Mucosa of descending colon (tissue), 3 donors: Measurements from ENCODE around the gene ZNF580. TPM values are rescaled to one million over a fixed set of nuclear protein-coding genes. Genes with fewer than 3 reads are reported as not detected.

ENCODE experiments used
- ATAC-seq: fragments of 200-7000 bp; cut with Tn5 transposase; one replicate; pipeline ENCODE4 v1.9.1; 2020; ENCODE audit warnings: mild to moderate bottlenecking, moderate library complexity
- DNase-seq, 3 donors: peaks; one replicate each; pipeline ENCODE4 v3.0.0-alpha.2; 2020
- H3K36me3 ChIP-seq: fragments of 200-600 bp; one replicate; pipeline ENCODE4 v1.8.0; 2021; ENCODE audit warnings: low read depth, mild to moderate bottlenecking
- H3K4me1 ChIP-seq: fragments of 200-600 bp; one replicate; pipeline ENCODE4 v1.8.0; 2021; ENCODE audit warnings: low read depth, mild to moderate bottlenecking
- H3K4me3 ChIP-seq: fragments of 200-600 bp; one replicate; pipeline ENCODE4 v1.8.0; 2021; ENCODE audit warnings: mild to moderate bottlenecking
- H3K9me3 ChIP-seq: fragments of 200-600 bp; one replicate; pipeline ENCODE4 v1.8.0; 2021; ENCODE audit warnings: mild to moderate bottlenecking
- intact Hi-C, 2 donors: fragments of 100-400 bp; cut with DNase I in 1 of 2; cut with micrococcal nuclease in 1 of 2; formaldehyde crosslinking; loops; one replicate each; pipeline versions ENCODE4 v1.11.0 to v1.11.1; 2022; cut with DNase I, micrococcal nuclease
- total RNA-seq, 3 donors: library from RNA; stranded (reverse); fragmentation: NEBNext Ultra II Directional in 2 of 3; extraction: Animal tissue kit (Norgen Biotek cat#: 25700) in 2 of 3; gene quantifications; one replicate each; pipeline versions ENCODE4 v1.2.1 to v1.2.4, GENCODE V29; 2021 to 2023
- TF ChIP-seq, protein P1 (sequence below): fragments of 200-600 bp; IDR thresholded peaks from one replicate; pipeline ENCODE4 v1.8.0; 2022; ENCODE audit warnings: antibody characterized with exemption, mild to moderate bottlenecking
- donor health status: DM: no; HTN: no; CAD: no; lungs with moderate emphysema.
- donor health status: DM: no; HTN: no; CAD: no.
- donor health status: DM: no; HTN: yes; CAD: no.

Gene ZNF580
- total RNA-seq, 3 donors from 2014 or later: 29.6 to 46.0 (median 31.6) TPM

DNA sequence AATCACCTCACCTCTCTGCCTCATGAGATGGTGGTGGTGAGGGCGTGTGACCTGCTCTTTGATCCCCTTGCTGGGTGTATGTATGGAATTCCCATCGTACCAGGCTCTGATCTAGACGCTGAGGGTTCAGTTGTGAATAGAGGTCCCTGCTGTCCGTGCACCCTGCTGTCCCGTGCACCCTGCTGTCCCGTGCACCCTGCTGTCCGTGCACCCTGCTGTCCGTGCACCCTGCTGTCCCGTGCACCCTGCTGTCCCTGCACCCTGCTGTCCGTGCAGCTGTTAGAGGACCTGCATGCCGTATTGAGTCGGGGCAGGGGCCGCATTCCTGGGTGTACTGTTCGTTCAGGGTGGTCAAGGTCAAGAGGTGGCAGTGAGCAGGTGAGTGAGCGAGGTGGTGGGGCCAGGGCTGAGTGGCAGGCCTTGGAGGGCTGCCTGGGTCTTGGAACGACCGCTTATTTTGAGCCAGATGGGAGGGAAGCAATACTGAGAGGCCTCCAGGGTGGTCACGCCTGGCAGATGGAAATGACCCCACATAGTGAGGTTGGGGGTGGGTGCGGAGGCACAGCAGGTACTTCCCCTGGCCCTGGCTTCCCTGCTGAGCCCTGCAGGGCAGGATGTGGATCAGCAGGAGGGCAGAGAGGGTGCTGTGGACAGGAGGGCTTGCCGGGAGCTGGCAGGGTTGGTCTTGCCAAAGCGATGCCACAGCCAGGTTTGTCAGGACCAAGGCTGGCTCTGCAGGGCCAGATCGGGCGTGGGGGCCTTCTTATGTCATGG, 29.7 kb downstream of the ZNF580 start:
- Histone ChIP-seq H3K36me3 (peaks cover 10% of the 10 kb centered on the region), H3K4me3 (no peak overlapping the region), H3K4me1 (peaks cover 3% of the 10 kb centered on the region), H3K9me3 (no peaks in the 10 kb centered on the region)
- intact Hi-C loops: no loop called here
- DNase-seq (peak in 1 of 3 donors; percentile 82), ATAC-seq (no peak)
- TF ChIP-seq, protein P1, sequence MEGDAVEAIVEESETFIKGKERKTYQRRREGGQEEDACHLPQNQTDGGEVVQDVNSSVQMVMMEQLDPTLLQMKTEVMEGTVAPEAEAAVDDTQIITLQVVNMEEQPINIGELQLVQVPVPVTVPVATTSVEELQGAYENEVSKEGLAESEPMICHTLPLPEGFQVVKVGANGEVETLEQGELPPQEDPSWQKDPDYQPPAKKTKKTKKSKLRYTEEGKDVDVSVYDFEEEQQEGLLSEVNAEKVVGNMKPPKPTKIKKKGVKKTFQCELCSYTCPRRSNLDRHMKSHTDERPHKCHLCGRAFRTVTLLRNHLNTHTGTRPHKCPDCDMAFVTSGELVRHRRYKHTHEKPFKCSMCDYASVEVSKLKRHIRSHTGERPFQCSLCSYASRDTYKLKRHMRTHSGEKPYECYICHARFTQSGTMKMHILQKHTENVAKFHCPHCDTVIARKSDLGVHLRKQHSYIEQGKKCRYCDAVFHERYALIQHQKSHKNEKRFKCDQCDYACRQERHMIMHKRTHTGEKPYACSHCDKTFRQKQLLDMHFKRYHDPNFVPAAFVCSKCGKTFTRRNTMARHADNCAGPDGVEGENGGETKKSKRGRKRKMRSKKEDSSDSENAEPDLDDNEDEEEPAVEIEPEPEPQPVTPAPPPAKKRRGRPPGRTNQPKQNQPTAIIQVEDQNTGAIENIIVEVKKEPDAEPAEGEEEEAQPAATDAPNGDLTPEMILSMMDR: no peak

- DNase-seq (no peak), ATAC-seq (no peak)
- no peak overlapping the region for H3K4me3 ChIP-seq
- peaks cover 6% of the 10 kb centered on the region for H3K36me3 ChIP-seq
- H3K9me3 ChIP-seq: no peaks in the 10 kb centered on the region
- peaks cover 7% of the 10 kb centered on the region for H3K4me1 ChIP-seq
- intact Hi-C loops: no loop called here
- TF ChIP-seq, protein P1: no peak
Measured at GRCh38 chr19:55671054-55671378, 30.2 kb downstream of the ZNF580 start.

DNA sequence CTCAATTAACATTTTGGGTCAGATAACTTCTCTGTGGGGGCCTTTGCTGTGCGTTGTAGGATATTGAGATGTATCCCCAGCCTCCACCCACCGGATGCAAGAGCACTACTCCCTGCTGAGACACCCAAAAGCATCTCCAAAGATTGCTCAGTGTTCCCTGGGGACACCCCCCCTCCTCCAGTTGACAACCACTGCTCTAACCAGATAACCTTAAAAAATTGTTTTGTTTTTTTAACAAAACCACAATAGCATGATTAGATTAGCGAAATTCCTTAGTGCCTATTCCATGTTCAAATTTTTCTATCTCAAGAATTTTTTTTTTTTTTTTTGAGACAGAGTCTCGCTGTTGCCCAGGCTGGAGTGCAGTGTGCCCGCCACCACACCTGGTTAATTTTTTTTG, 31.6 kb downstream of the ZNF580 start:
- no peak for ATAC-seq

DNA sequence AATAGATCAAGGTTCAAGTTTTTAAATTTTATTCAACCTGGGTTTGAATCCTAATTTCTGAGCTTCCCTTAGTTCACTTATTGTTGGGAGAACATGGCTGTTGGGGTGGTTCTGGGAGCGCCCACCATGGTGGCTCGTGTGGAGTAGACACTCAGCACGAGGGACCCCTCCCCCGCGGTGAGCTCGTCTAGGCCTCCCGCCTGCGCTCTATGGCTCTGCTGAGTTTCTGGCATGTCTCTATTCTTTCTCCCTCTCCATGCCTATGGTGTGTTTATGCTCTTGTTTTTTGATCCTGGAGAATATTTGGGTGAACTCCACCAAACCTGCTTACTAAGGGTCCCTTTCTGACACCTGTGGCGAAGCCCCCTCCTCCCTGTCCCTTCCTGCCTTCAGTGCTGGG, 32.7 kb downstream of the ZNF580 start:
- TF ChIP-seq, protein P1: no peak
- Histone ChIP-seq H3K4me3 (no peak overlapping the region), H3K36me3 (no peaks in the 10 kb centered on the region), H3K4me1 (peaks cover 28% of the 10 kb centered on the region), H3K9me3 (no peaks in the 10 kb centered on the region)
- DNase-seq (no peak), ATAC-seq (no peak)
- intact Hi-C loops: no loop called here

More for the DNA sequence above, 31.6 kb downstream of the ZNF580 start:
- Histone ChIP-seq H3K9me3 (no peaks in the 10 kb centered on the region), H3K4me3 (no peak overlapping the region), H3K4me1 (peaks cover 21% of the 10 kb centered on the region), H3K36me3 (no peaks in the 10 kb centered on the region)
- intact Hi-C loops: no loop called here
- no peak for DNase-seq
- TF ChIP-seq, protein P1: no peak

- peaks cover 32% of the 10 kb centered on the region for H3K4me1 ChIP-seq
- peaks cover 3% of the 10 kb centered on the region for H3K36me3 ChIP-seq
- ATAC-seq (no peak), DNase-seq (no peak)
- H3K9me3 ChIP-seq: no peaks in the 10 kb centered on the region
- no peak overlapping the region for H3K4me3 ChIP-seq
- intact Hi-C loops: no loop called here
- TF ChIP-seq, protein P1: no peak
Measured at GRCh38 chr19:55673889-55674288, 33.1 kb downstream of the ZNF580 start.
